ENCODE measurements around the gene IFT27.

DNA sequence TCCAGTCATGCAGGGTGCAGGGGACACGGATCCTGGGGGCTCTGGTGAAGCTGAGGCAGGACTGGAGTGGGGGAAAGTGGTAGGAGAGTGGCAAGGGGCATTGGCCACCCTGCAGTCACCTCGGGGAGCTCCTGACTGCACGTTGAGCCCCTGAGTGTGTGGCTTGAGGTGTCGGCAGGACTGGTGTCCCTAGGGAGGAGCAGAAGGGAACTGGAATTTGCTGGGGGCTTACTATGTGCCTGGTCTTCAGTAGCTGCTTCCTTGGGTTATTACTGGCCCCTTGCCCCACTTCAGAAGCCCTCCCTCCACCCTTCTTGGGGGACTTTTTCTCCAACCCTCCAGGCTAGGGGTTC, 31.5 kb downstream of the IFT27 start:
- TF ChIP-seq POLR2A (IDR thresholded peaks at IDR 0.05) (no peak), CTCF (IDR thresholded peaks at IDR 0.05) (no peak)

Data from ovary (tissue), 3 donors.